ENCODE results near the gene AADACL4. TPM values are rescaled to one million over a fixed set of nuclear protein-coding genes. Genes with fewer than 3 reads are reported as not detected.

The AADACL4 gene
- total and polyA plus RNA-seq, 2 donors (not counting 1 experiment from before 2014, with no cell fraction given): not detected

GRCh38 chr1:12678820-12679219 lies 34.9 kb downstream of the AADACL4 start:
- H3K79me2 ChIP-seq (ENCODE audit: control insufficient read depth, insufficient read depth, low read length): no peaks in the 10 kb centered on the region
- H3K27ac ChIP-seq (ENCODE audit: low read length in 2 of 2): no peak overlapping the region
- no peaks in the 10 kb centered on the region for H3K27me3 ChIP-seq (replicated peaks in 1 of 4; ENCODE audit: control extremely low read depth in 1 of 4, control insufficient read depth in 3 of 4, insufficient read depth in 4 of 4, low read length in 3 of 4)
- ChIA-PET CTCF (no interaction called here), POLR2A (no interaction called here)
- no peak overlapping the region for H3K9ac ChIP-seq (ENCODE audit: low read length)
- H3K27me3 Mint-ChIP-seq: peaks cover 44% of the 10 kb centered on the region
- peaks cover 3% of the 10 kb centered on the region for H3K9me3 Mint-ChIP-seq (ENCODE audit: insufficient read depth)
- H3K9me3 ChIP-seq (ENCODE audit: control extremely low read depth in 1 of 3, control insufficient read depth in 2 of 3, insufficient read depth in 1 of 3, low read length in 2 of 3): peaks cover 0 to 5% (median 2%) of the 10 kb centered on the region in 3 donors
- no peak for DNase-seq
- H3K4me1 ChIP-seq (ENCODE audit: control insufficient read depth in 2 of 2, insufficient read depth in 2 of 2, low read length in 2 of 2): no peaks in the 10 kb centered on the region
- H3K27ac Mint-ChIP-seq: no peak overlapping the region
- H3K4me1 Mint-ChIP-seq: no peaks in the 10 kb centered on the region
- WGBS (ENCODE audit: insufficient coverage): 100% methylated on average over 3 of the region's 3 CpGs
- no peaks in the 10 kb centered on the region for H3K36me3 ChIP-seq (replicated peaks in 1 of 2; ENCODE audit: control extremely low read depth in 1 of 2, control insufficient read depth in 1 of 2, extremely low read depth in 1 of 2, insufficient read depth in 2 of 2, low read length in 1 of 2)
- TF ChIP-seq EZH2 (IDR thresholded peaks at IDR 0.05; ENCODE audit: borderline replicate concordance, insufficient read depth, low read depth, low read length, poor library complexity, severe bottlenecking) (no peak), CTCF (IDR thresholded peaks at IDR 0.05) (no peak)
- no peak overlapping the region for H3K4me3 ChIP-seq (ENCODE audit: control extremely low read depth in 1 of 5, extremely low read depth in 1 of 5, insufficient read depth in 1 of 5, low read depth in 2 of 5, low read length in 4 of 5)
- H3K4me3 Mint-ChIP-seq: no peak overlapping the region
- H2AFZ ChIP-seq (ENCODE audit: insufficient read depth, low read depth, low read length, poor library complexity, severe bottlenecking): no peak overlapping the region
- H4K20me1 ChIP-seq (ENCODE audit: control insufficient read depth, insufficient read depth, low read length, poor library complexity, severe bottlenecking): no peaks in the 10 kb centered on the region
- intact Hi-C loops (cut with micrococcal nuclease): no loop called here
- no peak for ATAC-seq (ENCODE audit: low read depth)
- H3K4me2 ChIP-seq (replicated peaks; ENCODE audit: low read depth, low read length, poor library complexity, severe bottlenecking): no peak overlapping the region

- H3K9ac ChIP-seq (ENCODE audit: low read length): no peak overlapping the region
- H3K27me3 ChIP-seq (replicated peaks in 1 of 4; ENCODE audit: control extremely low read depth in 1 of 4, control insufficient read depth in 3 of 4, insufficient read depth in 4 of 4, low read length in 3 of 4): no peaks in the 10 kb centered on the region
- ATAC-seq (ENCODE audit: low read depth) (no peak), DNase-seq (no peak)
- no peak overlapping the region for H3K27ac ChIP-seq (ENCODE audit: low read length in 2 of 2)
- intact Hi-C loops (cut with micrococcal nuclease): no loop called here
- Mint-ChIP-seq H3K27ac (no peak overlapping the region), H3K9me3 (ENCODE audit: insufficient read depth) (no peaks in the 10 kb centered on the region), H3K4me1 (no peaks in the 10 kb centered on the region), H3K27me3 (peaks cover 9% of the 10 kb centered on the region), H3K4me3 (no peak overlapping the region)
- H2AFZ ChIP-seq (ENCODE audit: insufficient read depth, low read depth, low read length, poor library complexity, severe bottlenecking): no peak overlapping the region
- 100% methylated on average over 2 of the region's 2 CpGs for WGBS (ENCODE audit: insufficient coverage)
- no peaks in the 10 kb centered on the region for H3K36me3 ChIP-seq (replicated peaks in 1 of 2; ENCODE audit: control extremely low read depth in 1 of 2, control insufficient read depth in 1 of 2, extremely low read depth in 1 of 2, insufficient read depth in 2 of 2, low read length in 1 of 2)
- CTCF ChIA-PET: no interaction called here
- POLR2A ChIA-PET: no interaction called here
- no peaks in the 10 kb centered on the region for H3K9me3 ChIP-seq (ENCODE audit: control extremely low read depth in 1 of 3, control insufficient read depth in 2 of 3, insufficient read depth in 1 of 3, low read length in 2 of 3)
- H3K79me2 ChIP-seq (ENCODE audit: control insufficient read depth, insufficient read depth, low read length): no peaks in the 10 kb centered on the region
- H3K4me1 ChIP-seq (ENCODE audit: control insufficient read depth in 2 of 2, insufficient read depth in 2 of 2, low read length in 2 of 2): no peaks in the 10 kb centered on the region
- H3K4me2 ChIP-seq (replicated peaks; ENCODE audit: low read depth, low read length, poor library complexity, severe bottlenecking): no peak overlapping the region
- H4K20me1 ChIP-seq (ENCODE audit: control insufficient read depth, insufficient read depth, low read length, poor library complexity, severe bottlenecking): no peaks in the 10 kb centered on the region
- TF ChIP-seq CTCF (IDR thresholded peaks at IDR 0.05): no peak
- no peak overlapping the region for H3K4me3 ChIP-seq (ENCODE audit: control extremely low read depth in 1 of 5, extremely low read depth in 1 of 5, insufficient read depth in 1 of 5, low read depth in 2 of 5, low read length in 4 of 5)
These were observed 46.3 kb downstream of the AADACL4 start for GRCh38 chr1:12690156-12690555.

All from B cell (primary cell).